ENCODE measurements around the gene TCF20. TPM values are rescaled to one million over a fixed set of nuclear protein-coding genes. Genes with fewer than 3 reads are reported as not detected.

TCF20 gene
- total RNA-seq, 4 donors from 2014 or later = 26.0 to 47.9 (median 41.8) TPM

DNA sequence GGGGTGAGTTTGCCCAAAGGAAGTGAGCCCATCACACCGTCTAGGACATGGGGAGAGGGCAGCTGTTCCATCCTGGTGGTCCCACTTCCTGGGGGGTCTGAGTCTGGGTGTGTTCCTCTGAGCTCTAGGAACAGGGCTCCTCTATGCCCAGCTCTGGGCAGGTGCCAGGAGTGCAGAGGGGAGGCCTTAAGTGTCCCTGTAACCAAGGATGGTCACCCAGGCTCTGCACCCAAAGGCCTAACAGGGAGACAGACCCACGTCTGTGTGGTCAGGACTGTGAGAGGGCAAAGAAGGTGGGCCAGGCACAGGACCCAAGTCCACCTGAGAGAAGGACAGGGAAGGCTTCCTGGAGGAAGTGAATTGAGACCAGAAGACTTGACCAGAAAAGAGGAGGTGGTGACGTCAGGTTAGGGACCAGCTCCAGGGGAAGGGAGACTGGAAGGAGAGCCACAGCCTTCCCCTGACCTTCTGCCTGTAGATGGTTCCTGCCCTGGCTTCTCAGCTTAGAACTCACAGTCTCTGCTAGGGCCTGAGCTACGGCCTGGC, 11.3 kb upstream of the TCF20 start:
- WGBS, 2 donors (ENCODE audit: low coverage in 1 of 2) = 61 to 86% methylated on average over 1 to 2 of the region's 4 CpGs

DNA sequence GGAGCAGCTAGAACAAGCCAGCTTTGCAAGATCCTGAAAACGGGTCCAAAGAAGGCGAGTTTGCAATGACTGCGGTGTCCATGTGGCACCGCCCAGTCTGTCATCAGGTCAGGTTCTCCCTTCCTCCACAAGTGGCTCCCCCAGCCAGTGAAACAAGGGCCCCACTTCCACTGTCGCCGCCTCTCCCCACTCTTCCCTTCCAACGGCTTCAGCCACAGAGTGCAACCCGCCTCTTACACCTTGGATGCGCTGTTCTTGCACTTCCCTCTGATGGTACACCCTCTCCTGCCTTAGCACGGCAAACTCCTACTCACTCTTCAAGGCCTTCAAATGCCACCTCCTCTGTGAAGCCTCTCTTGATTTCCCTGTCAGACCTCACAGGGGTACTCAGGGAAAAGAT, 10.8 kb upstream of the TCF20 start:
- Histone ChIP-seq H3K4me3 (no peak overlapping the region), H3K27ac (no peak overlapping the region), H3K9me3 (no peaks in the 10 kb centered on the region), H3K4me1 (peaks cover 0 to 25% (median 10%) of the 10 kb centered on the region in 3 donors), H3K36me3 (no peaks in the 10 kb centered on the region), H3K27me3 (peaks cover 28% of the 10 kb centered on the region)
- TF ChIP-seq POLR2AphosphoS5 (IDR thresholded peaks at IDR 0.05) (no peak), POLR2A (IDR thresholded peaks at IDR 0.05) (no peak), EP300 (IDR thresholded peaks at IDR 0.05) (no peak)
- TF ChIP-seq, protein P1, sequence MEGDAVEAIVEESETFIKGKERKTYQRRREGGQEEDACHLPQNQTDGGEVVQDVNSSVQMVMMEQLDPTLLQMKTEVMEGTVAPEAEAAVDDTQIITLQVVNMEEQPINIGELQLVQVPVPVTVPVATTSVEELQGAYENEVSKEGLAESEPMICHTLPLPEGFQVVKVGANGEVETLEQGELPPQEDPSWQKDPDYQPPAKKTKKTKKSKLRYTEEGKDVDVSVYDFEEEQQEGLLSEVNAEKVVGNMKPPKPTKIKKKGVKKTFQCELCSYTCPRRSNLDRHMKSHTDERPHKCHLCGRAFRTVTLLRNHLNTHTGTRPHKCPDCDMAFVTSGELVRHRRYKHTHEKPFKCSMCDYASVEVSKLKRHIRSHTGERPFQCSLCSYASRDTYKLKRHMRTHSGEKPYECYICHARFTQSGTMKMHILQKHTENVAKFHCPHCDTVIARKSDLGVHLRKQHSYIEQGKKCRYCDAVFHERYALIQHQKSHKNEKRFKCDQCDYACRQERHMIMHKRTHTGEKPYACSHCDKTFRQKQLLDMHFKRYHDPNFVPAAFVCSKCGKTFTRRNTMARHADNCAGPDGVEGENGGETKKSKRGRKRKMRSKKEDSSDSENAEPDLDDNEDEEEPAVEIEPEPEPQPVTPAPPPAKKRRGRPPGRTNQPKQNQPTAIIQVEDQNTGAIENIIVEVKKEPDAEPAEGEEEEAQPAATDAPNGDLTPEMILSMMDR (IDR thresholded peaks at IDR 0.05) = no peak
- 84 to 98% methylated on average over 7 to 8 of the region's 10 CpGs for WGBS, 2 donors (ENCODE audit: low coverage in 1 of 2)
- ATAC-seq = no peak

More for the DNA sequence above, 11.3 kb upstream of the TCF20 start:
- Histone ChIP-seq H3K9me3 (no peaks in the 10 kb centered on the region), H3K4me3 (no peak overlapping the region), H3K27ac (no peak overlapping the region), H3K36me3 (no peaks in the 10 kb centered on the region), H3K4me1 (peaks cover 0 to 25% (median 10%) of the 10 kb centered on the region in 3 donors), H3K27me3 (peaks cover 28% of the 10 kb centered on the region)
- TF ChIP-seq, protein P1 (IDR thresholded peaks at IDR 0.05) = no peak
- no peak for TF ChIP-seq POLR2AphosphoS5 (IDR thresholded peaks at IDR 0.05)
- no peak for TF ChIP-seq EP300 (IDR thresholded peaks at IDR 0.05)
- no peak for TF ChIP-seq POLR2A (IDR thresholded peaks at IDR 0.05)
- no peak for ATAC-seq

GRCh38 chr22:42280836-42281235, 10.4 kb upstream of the TCF20 start:
- WGBS, 2 donors (ENCODE audit: low coverage in 1 of 2) = no CpG with 5 or more reads among the region's 5 CpGs
- Histone ChIP-seq H3K4me1 (peaks cover 0 to 25% (median 10%) of the 10 kb centered on the region in 3 donors), H3K4me3 (no peak overlapping the region), H3K27me3 (peaks cover 26% of the 10 kb centered on the region), H3K9me3 (no peaks in the 10 kb centered on the region), H3K27ac (no peak overlapping the region), H3K36me3 (no peaks in the 10 kb centered on the region)
- no peak for ATAC-seq
- TF ChIP-seq, protein P1 (IDR thresholded peaks at IDR 0.05) = no peak
- no peak for TF ChIP-seq POLR2AphosphoS5 (IDR thresholded peaks at IDR 0.05)
- no peak for TF ChIP-seq EP300 (IDR thresholded peaks at IDR 0.05)
- no peak for TF ChIP-seq POLR2A (IDR thresholded peaks at IDR 0.05)

- Histone ChIP-seq H3K4me3 (no peak overlapping the region), H3K9me3 (no peaks in the 10 kb centered on the region), H3K4me1 (peaks cover 0 to 25% (median 10%) of the 10 kb centered on the region in 3 donors), H3K27ac (no peak overlapping the region), H3K27me3 (peaks cover 19% of the 10 kb centered on the region), H3K36me3 (no peaks in the 10 kb centered on the region)
- TF ChIP-seq POLR2A (IDR thresholded peaks at IDR 0.05) (no peak), EP300 (IDR thresholded peaks at IDR 0.05) (no peak), POLR2AphosphoS5 (IDR thresholded peaks at IDR 0.05) (no peak)
- TF ChIP-seq, protein P1 (IDR thresholded peaks at IDR 0.05) = no peak
- WGBS, 2 donors (ENCODE audit: low coverage in 1 of 2) = 94% methylated on average over 7 of the region's 9 CpGs; no CpG with 5 or more reads in 1 of the 2 donors
- ATAC-seq = no peak
These were observed 9.7 kb upstream of the TCF20 start for GRCh38 chr22:42280140-42280539.

DNA sequence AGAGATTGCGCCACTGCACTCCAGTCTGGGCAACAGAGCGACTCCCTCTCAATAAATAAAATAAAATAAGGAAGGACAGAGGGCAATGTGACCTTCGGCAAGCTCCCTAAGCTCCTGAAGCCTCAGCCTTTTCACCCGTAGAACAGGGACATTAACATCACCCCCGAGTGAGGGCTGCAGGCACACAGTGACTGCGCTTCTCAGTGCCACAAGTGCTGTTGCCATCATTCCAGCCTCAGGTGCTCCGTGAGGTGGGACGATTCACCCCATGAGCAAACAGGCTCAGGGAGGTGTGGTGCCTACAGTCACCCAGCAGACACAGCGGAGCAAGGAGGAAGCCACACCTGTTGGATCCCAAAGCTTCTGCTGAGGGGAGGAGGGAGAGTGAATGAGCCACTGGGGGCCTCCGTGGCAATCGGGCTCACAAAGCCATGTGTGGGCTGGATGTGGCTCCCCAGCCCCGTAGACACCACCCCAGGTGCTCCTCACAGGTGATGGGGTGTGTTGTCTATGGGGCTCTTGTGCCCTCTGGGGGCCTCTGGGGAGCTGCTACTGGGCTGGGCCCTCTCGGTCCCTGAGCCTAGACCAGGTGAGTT, 9.1 kb upstream of the TCF20 start:
- H3K27me3 ChIP-seq = peaks cover 13% of the 10 kb centered on the region
- H3K4me1 ChIP-seq = peaks cover 0 to 25% (median 10%) of the 10 kb centered on the region in 3 donors
- H3K27ac ChIP-seq = no peak overlapping the region
- no peak for ATAC-seq
- H3K4me3 ChIP-seq = no peak overlapping the region
- no peaks in the 10 kb centered on the region for H3K9me3 ChIP-seq
- no peaks in the 10 kb centered on the region for H3K36me3 ChIP-seq
- WGBS, 2 donors (ENCODE audit: low coverage in 1 of 2) = 89% methylated on average over 7 of the region's 13 CpGs; no CpG with 5 or more reads in 1 of the 2 donors
- TF ChIP-seq EP300 (IDR thresholded peaks at IDR 0.05) (no peak), POLR2AphosphoS5 (IDR thresholded peaks at IDR 0.05) (no peak), POLR2A (IDR thresholded peaks at IDR 0.05) (no peak)

Measured in gastroesophageal sphincter (tissue), 4 donors.